A549 (cell line): ENCODE measurements around the gene RGS9BP. TPM values are rescaled to one million over a fixed set of nuclear protein-coding genes. Genes with fewer than 3 reads are reported as not detected.

ENCODE experiments used
- ATAC-seq, 2 experiments: fragments of 200-7000 bp in 1 of 2; fragments of >200 bp in 1 of 2; cut with Nextera tagmentation in 1 of 2; cut with Tn5 transposase in 1 of 2; 3 replicates each; pipeline versions ENCODE4 v1.8.0 to v1.9.1; 2018 to 2020; ENCODE audit warnings: mild to moderate bottlenecking in 1 of 2, moderate library complexity in 1 of 2
- CTCF ChIA-PET: fragments of 300-600 bp; sonication (Branson Sonifier 250); formaldehyde crosslinking; extraction: SDS; loops from one replicate; lab custom pipeline; 2021; ENCODE audit warnings: antibody characterized with exemption, inconsistent platforms; lab: Yijun Ruan, JAX
- POLR2A ChIA-PET: fragments of 350-600 bp; formaldehyde crosslinking; extraction: SDS; loops from one replicate; lab custom pipeline; 2021; ENCODE audit warnings: antibody characterized with exemption, inconsistent platforms; lab: Yijun Ruan, JAX
- DNase-seq, 2 experiments: peaks; one replicate each; pipeline versions ENCODE4 v3.0.0 to v3.0.0-alpha.2; 2011 to 2016; ENCODE audit warnings: low read depth in 1 of 2, low spot score in 1 of 2
- FAIRE-seq: peaks from 2 replicates; lab custom pipeline; 2011; peaks lifted over from hg19 to GRCh38; lab: Jason Lieb, UNC
- H3K27ac ChIP-seq, 2 experiments: fragments of >200 bp; sonication (Bioruptor Twin); formaldehyde crosslinking; 3 replicates each; pipeline ENCODE4 v1.5.1; 2016 to 2017
- H3K4me1 ChIP-seq: fragments of >200 bp; sonication (Bioruptor Twin); formaldehyde crosslinking; 3 replicates; pipeline ENCODE4 v1.6.1; 2016
- H3K4me2 ChIP-seq: fragments of >200 bp; sonication (Bioruptor Twin); formaldehyde crosslinking; 3 replicates; pipeline ENCODE4 v1.6.1; 2016
- H3K4me3 ChIP-seq: fragments of >200 bp; sonication (Bioruptor Twin); formaldehyde crosslinking; 3 replicates; pipeline ENCODE4 v1.5.1; 2016
- H3K9me3 ChIP-seq: fragments of >200 bp; sonication (Bioruptor Twin); formaldehyde crosslinking; 3 replicates; pipeline ENCODE4 v1.6.1; 2016
- ATOH8 ChIP-seq: fragments of 250-450 bp; sonication (Bioruptor Pico); IDR thresholded peaks from 2 replicates; pipeline ENCODE4 v1.5.0; 2020; ENCODE audit warnings: low read depth, mild to moderate bottlenecking, moderate library complexity
- CBX2 ChIP-seq: fragments of 200-600 bp; sonication (generic); IDR thresholded peaks from 2 replicates; pipeline ENCODE4 v1.6.1; 2016; ENCODE audit warnings: low read depth, mild to moderate bottlenecking, borderline replicate concordance
- CBX8 ChIP-seq: fragments of 200-600 bp; sonication (generic); IDR thresholded peaks from 2 replicates; pipeline ENCODE4 v1.6.1; 2016
- CEBPB ChIP-seq, 2 experiments: fragments of >200 bp in 1 of 2; sonication (Bioruptor Twin) in 1 of 2; formaldehyde crosslinking in 1 of 2; IDR thresholded peaks; 2 replicates each; pipeline ENCODE4 v1.6.1; 2012 to 2016
- CHD2 ChIP-seq: fragments of 150-350 bp; IDR thresholded peaks from 2 replicates; pipeline ENCODE4 v1.6.1; 2014; ENCODE audit warnings: low read length; ENCODE audit not compliant: partially characterized antibody
- CHD4 ChIP-seq: fragments of 200-600 bp; sonication (generic); IDR thresholded peaks from 2 replicates; pipeline ENCODE4 v1.6.1; 2016; ENCODE audit warnings: antibody characterized with exemption, mild to moderate bottlenecking, borderline replicate concordance
- CTCF ChIP-seq: fragments of >200 bp; sonication (Bioruptor Twin); formaldehyde crosslinking; IDR thresholded peaks from 3 replicates; pipeline ENCODE4 v1.5.1; 2016
- EHF ChIP-seq: fragments of 250-450 bp; sonication (Bioruptor Pico); IDR thresholded peaks from 2 replicates; pipeline ENCODE4 v1.5.0; 2020; ENCODE audit warnings: mild to moderate bottlenecking
- ELK1 ChIP-seq: fragments of 150-350 bp; IDR thresholded peaks from 2 replicates; pipeline ENCODE4 v1.6.1; 2014; ENCODE audit warnings: low read depth, mild to moderate bottlenecking, low read length
- FOSL2 ChIP-seq, 2 experiments: fragments of 450-650 bp in 1 of 2; fragments of >200 bp in 1 of 2; sonication (Bioruptor Twin) in 1 of 2; formaldehyde crosslinking; IDR thresholded peaks; 2 replicates each; pipeline versions ENCODE4 v1.5.0 to v1.6.1; 2016 to 2020; ENCODE audit warnings: mild to moderate bottlenecking in 1 of 2, moderate library complexity in 1 of 2
- FOXS1 ChIP-seq: fragments of 250-450 bp; sonication (Bioruptor Pico); IDR thresholded peaks from 2 replicates; pipeline ENCODE4 v1.5.0; 2020; ENCODE audit warnings: mild to moderate bottlenecking, moderate library complexity
- HDAC2 ChIP-seq: fragments of 200-600 bp; sonication (generic); IDR thresholded peaks from 2 replicates; pipeline ENCODE4 v1.6.1; 2016
- HOXB5 ChIP-seq: fragments of 250-450 bp; sonication (Bioruptor Pico); IDR thresholded peaks from 2 replicates; pipeline ENCODE4 v1.5.0; 2020; ENCODE audit warnings: mild to moderate bottlenecking, moderate library complexity
- JUN ChIP-seq, 2 experiments: fragments of >200 bp; sonication (Bioruptor Twin); formaldehyde crosslinking; IDR thresholded peaks; 2 replicates in 1 of 2; 3 replicates in 1 of 2; pipeline ENCODE4 v1.6.1; 2016 to 2017
- KDM1A ChIP-seq: fragments of 200-600 bp; sonication (generic); IDR thresholded peaks from 2 replicates; pipeline ENCODE4 v1.6.1; 2016; ENCODE audit warnings: low read depth, mild to moderate bottlenecking
- MAFK ChIP-seq: fragments of 450-650 bp; IDR thresholded peaks from 2 replicates; pipeline ENCODE4 v1.6.1; 2014; ENCODE audit not compliant: partially characterized antibody
- NR3C1 ChIP-seq: fragments of >200 bp; sonication (Bioruptor Twin); formaldehyde crosslinking; IDR thresholded peaks from 3 replicates; pipeline ENCODE4 v1.6.1; 2017
- PHF8 ChIP-seq: fragments of 200-600 bp; sonication (generic); IDR thresholded peaks from 2 replicates; pipeline ENCODE4 v1.6.1; 2016; ENCODE audit warnings: low read depth, mild to moderate bottlenecking, antibody characterized with exemption, moderate library complexity, borderline replicate concordance
- RARB ChIP-seq: fragments of 250-450 bp; sonication (Bioruptor Pico); IDR thresholded peaks from 2 replicates; pipeline ENCODE4 v1.8.0; 2021; ENCODE audit warnings: mild to moderate bottlenecking, moderate library complexity
- RNF2 ChIP-seq: fragments of 200-600 bp; sonication (generic); IDR thresholded peaks from 2 replicates; pipeline ENCODE4 v1.6.1; 2016; ENCODE audit warnings: low read depth, mild to moderate bottlenecking, antibody characterized with exemption, moderate library complexity, borderline replicate concordance
- SREBF2 ChIP-seq: fragments of 450-650 bp; IDR thresholded peaks from 2 replicates; pipeline ENCODE4 v1.6.1; 2014; ENCODE audit warnings: mild to moderate bottlenecking, moderate library complexity
- TFCP2L1 ChIP-seq: fragments of 250-450 bp; sonication (Bioruptor Pico); IDR thresholded peaks from 2 replicates; pipeline ENCODE4 v1.5.0; 2021; ENCODE audit warnings: mild to moderate bottlenecking
- USF2 ChIP-seq: fragments of 450-650 bp; IDR thresholded peaks from 2 replicates; pipeline ENCODE4 v1.6.1; 2014; ENCODE audit warnings: antibody characterized with exemption
- ZNF302 ChIP-seq: fragments of 250-450 bp; sonication (Bioruptor Pico); IDR thresholded peaks from 2 replicates; pipeline ENCODE4 v1.9.0; 2021; ENCODE audit warnings: inconsistent platforms, mild to moderate bottlenecking, moderate library complexity
- WGBS: methylation state at CpG from one replicate; pipeline ENCODE4 v1.1.6; 2017; ENCODE audit errors: missing lambda C conversion rate; 5-methylcytosine and 5-hydroxymethylcytosine counted together
- polyA minus RNA-seq: library from RNA; depleted of rRNA, polyadenylated mRNA; stranded (reverse); fragments of >200 nt; gene quantifications from 2 replicates; pipeline ENCODE4 v1.2.3, GENCODE V29; 2011; rRNA and poly(A)+ RNA removed
- polyA plus RNA-seq, 4 experiments: library from polyadenylated mRNA; depleted of rRNA in 3 of 4; stranded (reverse); fragments of >200 nt; fragmentation: RNase III in 1 of 4; extraction: RNeasy Plus Mini Kit Qiagen cat#74134 plus additional on column Dnase treatment in 1 of 4; gene quantifications; 2 replicates in 3 of 4; 3 replicates in 1 of 4; pipeline ENCODE4 v1.2.3, GENCODE V29; 2011 to 2017

RGS9BP gene
- polyA plus RNA-seq (2011; rRNA removed) (0.17 and 0.20 TPM in 2 replicates), polyA plus RNA-seq (2017; fragmentation: RNase III; extraction: RNeasy Plus Mini Kit Qiagen cat#74134 plus additional on column Dnase treatment) (0.30 to 0.46 TPM (median 0.41 TPM) in 3 replicates), polyA minus RNA-seq (0.24 and 0.41 TPM in 2 replicates)
- polyA plus RNA-seq (2012; cell fraction: cytosol; rRNA removed): 0.20 and 0.32 TPM in 2 replicates
- polyA plus RNA-seq (2012; cell fraction: nucleus; rRNA removed): 0.20 and 0.29 TPM in 2 replicates

GRCh38 chr19:32675720-32676185 is at the start of gene RGS9BP:
TSS of gene RGS9BP (plus strand) at chr19:32675848. CDS start at chr19:32676264, 416 bp downstream.
- POLR2A ChIA-PET: interaction anchor here (0.5 to 2.2 kb wide), 8 partner anchors 16 to 501 kb away, joined by 3 to 24 read pairs (median 4); partner anchors contain the start of genes DPY19L3, NUDT19, PDCD5 and RHPN2
- DNase-seq (peak; percentile 88 to 92), FAIRE-seq (no peak)

GRCh38 chr19:32626969-32627368 is 48.7 kb upstream of the RGS9BP start:
- Histone ChIP-seq H3K4me3 (no peak overlapping the region), H3K4me1 (no peaks in the 10 kb centered on the region), H3K27ac (no peak overlapping the region), H3K4me2 (no peak overlapping the region), H3K9me3 (no peaks in the 10 kb centered on the region)
- ChIA-PET CTCF (interaction anchor here (1.1 kb wide), 1 partner anchor 8 kb away, joined by 4 read pairs; no protein-coding TSS in a partner anchor), POLR2A (no interaction called here)
- 94% methylated on average over 4 of the region's 4 CpGs for WGBS
- no peak for ATAC-seq
- no peak for DNase-seq
- peak; percentile 23 for TF ChIP-seq MAFK
- no peak for TF ChIP-seq FOSL2 (IDR thresholded peaks at IDR 0.05)
- TF ChIP-seq FOSL2 (CRISPR knock-in tag; IDR thresholded peaks at IDR 0.05): peak; percentile 39; the same call in 1 of the 2 replicates
- TF ChIP-seq CTCF: no peak
- TF ChIP-seq RNF2: no peak
- TF ChIP-seq, all 56 proteins: peak for 2
- FAIRE-seq: peak; percentile 82

More at GRCh38 chr19:32675720-32676185, at the start of gene RGS9BP:
- Histone ChIP-seq H3K4me1 (peaks cover 10% of the 10 kb centered on the region), H3K4me2 (peak within 1 kb of the TSS; percentile 85), H3K27ac (peak within 1 kb of the TSS; percentile 82 to 88), H3K4me3 (peak within 1 kb of the TSS; percentile 84), H3K9me3 (no peaks in the 10 kb centered on the region; the same call in 2 of the 3 replicates)
- TF ChIP-seq PHF8 (0 out of 2 replicates have a peak, but pooled peaks have one; percentile 4), HDAC2 (0 out of 2 replicates have a peak, but pooled peaks have one; percentile 38), HOXB5 (peak; percentile 39; the same call in 1 of the 2 replicates), CBX2 (no peak), ELK1 (0 out of 2 replicates have a peak, but pooled peaks have one; percentile 14), USF2 (peak; percentile 93), JUN (IDR thresholded peaks at IDR 0.05) (peak in 1 of 2 experiments; percentile 19; a peak in 2 of 5 replicates), NR3C1 (no peak), RNF2 (peak; percentile 92), CHD4 (0 out of 2 replicates have a peak, but pooled peaks have one; percentile 68), CHD2 (no peak), MAFK (no peak), KDM1A (no peak)
- CTCF ChIA-PET: interaction anchor here (1.0 to 2.2 kb wide), 12 partner anchors 8 to 509 kb away, joined by 3 to 9 read pairs (median 4); partner anchors contain the start of gene NUDT19
- ATAC-seq: peak; percentile 69 to 86
- 8% methylated on average over 39 of the region's 53 CpGs for WGBS

GRCh38 chr19:32627714-32628270 is 47.9 kb upstream of the RGS9BP start:
- no peak for FAIRE-seq
- CTCF ChIA-PET: interaction anchor here (1.1 kb wide), 1 partner anchor 9 kb away, joined by 4 read pairs; no protein-coding TSS in a partner anchor
- WGBS: 92% methylated on average over 15 of the region's 15 CpGs
- Histone ChIP-seq H3K27ac (no peak overlapping the region), H3K4me2 (no peak overlapping the region), H3K4me1 (no peaks in the 10 kb centered on the region), H3K9me3 (no peaks in the 10 kb centered on the region), H3K4me3 (no peak overlapping the region)
- TF ChIP-seq ATOH8 (no peak), CEBPB (IDR thresholded peaks at IDR 0.05) (no peak), EHF (CRISPR knock-in tag) (no peak), ZNF302 (CRISPR knock-in tag) (no peak), FOXS1 (no peak), RARB (no peak), SREBF2 (no peak), CBX8 (no peak), TFCP2L1 (CRISPR knock-in tag) (no peak)
- peak; percentile 17 to 20; a peak in 3 of 6 replicates for ATAC-seq
- POLR2A ChIA-PET: no interaction called here
- DNase-seq: no peak
